Keratinocyte (primary cell): ENCODE data around the gene SLC34A1. TPM values are rescaled to one million over a fixed set of nuclear protein-coding genes. Genes with fewer than 3 reads are reported as not detected.

Source experiments
- DNase-seq: peaks from one replicate; pipeline ENCODE4 v3.0.0-alpha.2; 2011; ENCODE audit warnings: low read depth, missing footprints, low spot score
- FAIRE-seq: peaks from 2 replicates; lab custom pipeline; 2011; peaks lifted over from hg19 to GRCh38; lab: Jason Lieb, UNC
- H2AFZ ChIP-seq: 2 replicates; pipeline ENCODE4 v1.6.0; 2012; ENCODE audit warnings: low read length, control low read depth, inconsistent platforms; ENCODE audit not compliant: control insufficient read depth
- H3K27ac ChIP-seq: 2 replicates; pipeline ENCODE4 v1.5.1; 2011; ENCODE audit warnings: low read length; ENCODE audit not compliant: control insufficient read depth, insufficient read depth
- H3K27me3 ChIP-seq: 3 replicates; pipeline ENCODE4 v1.6.0; 2011; ENCODE audit warnings: low read length; ENCODE audit not compliant: control insufficient read depth, insufficient read depth; ENCODE audit errors: extremely low read depth
- H3K36me3 ChIP-seq, 2 experiments: 2 replicates in 1 of 2; 3 replicates in 1 of 2; pipeline ENCODE4 v1.5.1; 2011; ENCODE audit warnings: low read length in 2 of 2, mild to moderate bottlenecking in 1 of 2; ENCODE audit not compliant: control insufficient read depth in 2 of 2, insufficient read depth in 2 of 2; ENCODE audit errors: extremely low read depth in 1 of 2
- H3K4me1 ChIP-seq: 3 replicates; pipeline ENCODE4 v1.5.1; 2011; ENCODE audit warnings: low read length; ENCODE audit not compliant: control insufficient read depth, insufficient read depth; ENCODE audit errors: extremely low read depth
- H3K4me2 ChIP-seq: 3 replicates; pipeline ENCODE4 v1.6.0; 2011; ENCODE audit warnings: low read depth, low read length; ENCODE audit not compliant: control insufficient read depth, insufficient read depth; ENCODE audit errors: extremely low read depth
- H3K4me3 ChIP-seq, 3 experiments: fragments of 200-600 bp in 1 of 3; sonication (generic) in 1 of 3; 2 replicates in 2 of 3; 3 replicates in 1 of 3; pipeline ENCODE4 v1.5.1; 2011 to 2016; ENCODE audit warnings: low read length in 3 of 3, mild to moderate bottlenecking in 3 of 3, control low read depth in 2 of 3, inconsistent platforms in 1 of 3, low read depth in 1 of 3, mixed read lengths in 1 of 3, mixed run types in 1 of 3, moderate library complexity in 1 of 3; ENCODE audit not compliant: control insufficient read depth in 2 of 3, insufficient read depth in 2 of 3; ENCODE audit errors: extremely low read depth in 1 of 3
- H3K79me2 ChIP-seq: 2 replicates; pipeline ENCODE4 v1.6.0; 2012; ENCODE audit warnings: low read length; ENCODE audit not compliant: control insufficient read depth, insufficient read depth
- H3K9ac ChIP-seq: 3 replicates; pipeline ENCODE4 v1.6.0; 2011; ENCODE audit warnings: low read length; ENCODE audit not compliant: control insufficient read depth, insufficient read depth; ENCODE audit errors: extremely low read depth
- H3K9me1 ChIP-seq: 3 replicates; pipeline ENCODE4 v1.6.0; 2011; ENCODE audit warnings: low read length; ENCODE audit not compliant: control insufficient read depth, insufficient read depth; ENCODE audit errors: extremely low read depth
- H3K9me3 ChIP-seq: 2 replicates; pipeline ENCODE4 v1.5.1; 2012; ENCODE audit warnings: low read depth, low read length; ENCODE audit not compliant: control insufficient read depth
- H4K20me1 ChIP-seq: 3 replicates; pipeline ENCODE4 v1.6.0; 2011; ENCODE audit warnings: low read length; ENCODE audit not compliant: control insufficient read depth, insufficient read depth; ENCODE audit errors: extremely low read depth
- EZH2 ChIP-seq: IDR thresholded peaks from one replicate; pipeline ENCODE4 v1.6.1; 2012; ENCODE audit warnings: inconsistent platforms, mild to moderate bottlenecking, low read length, moderate library complexity
- dilution Hi-C: fragments of 300-500 bp; cut with MboI; formaldehyde crosslinking; loops from one replicate; pipeline ENCODE4 v1.7.0; 2020; ENCODE audit warnings: low sequenced_read_pairs; ENCODE audit not compliant: extremely low pct_ligation_motif_present
- polyA plus RNA-seq, 5 experiments: library from polyadenylated mRNA; depleted of rRNA in 3 of 5; stranded (reverse) in 3 of 5; stranded (forward) in 1 of 5; unstranded in 1 of 5; fragments of >200 nt; gene quantifications; 1 replicate in 1 of 5; 2 replicates in 3 of 5; 3 replicates in 1 of 5; pipeline versions ENCODE4 v1.2.1 to v1.2.3, GENCODE V29; 2011 to 2012; ENCODE audit warnings: missing spikeins in 2 of 5, low read depth in 1 of 5, low replicate concordance in 1 of 5
- TF ChIP-seq, protein P1 (sequence below), 3 experiments: IDR thresholded peaks in 1 of 3; conservative IDR thresholded peaks in 1 of 3; optimal IDR thresholded peaks in 1 of 3; 2 replicates in 2 of 3; 3 replicates in 1 of 3; pipeline versions ENCODE3 to v1.5.1; 2011; ENCODE audit warnings: low read length in 3 of 3, mild to moderate bottlenecking in 3 of 3, moderate library complexity in 2 of 3, control low read depth in 1 of 3, inconsistent platforms in 1 of 3; ENCODE audit not compliant: insufficient read depth in 2 of 3; ENCODE audit errors: extremely low read depth in 1 of 3

Gene SLC34A1
- polyA plus RNA-seq, 1 donor (not counting 4 experiments of a cell fraction or from before 2014, with no cell fraction given) = 0.07 TPM

DNA sequence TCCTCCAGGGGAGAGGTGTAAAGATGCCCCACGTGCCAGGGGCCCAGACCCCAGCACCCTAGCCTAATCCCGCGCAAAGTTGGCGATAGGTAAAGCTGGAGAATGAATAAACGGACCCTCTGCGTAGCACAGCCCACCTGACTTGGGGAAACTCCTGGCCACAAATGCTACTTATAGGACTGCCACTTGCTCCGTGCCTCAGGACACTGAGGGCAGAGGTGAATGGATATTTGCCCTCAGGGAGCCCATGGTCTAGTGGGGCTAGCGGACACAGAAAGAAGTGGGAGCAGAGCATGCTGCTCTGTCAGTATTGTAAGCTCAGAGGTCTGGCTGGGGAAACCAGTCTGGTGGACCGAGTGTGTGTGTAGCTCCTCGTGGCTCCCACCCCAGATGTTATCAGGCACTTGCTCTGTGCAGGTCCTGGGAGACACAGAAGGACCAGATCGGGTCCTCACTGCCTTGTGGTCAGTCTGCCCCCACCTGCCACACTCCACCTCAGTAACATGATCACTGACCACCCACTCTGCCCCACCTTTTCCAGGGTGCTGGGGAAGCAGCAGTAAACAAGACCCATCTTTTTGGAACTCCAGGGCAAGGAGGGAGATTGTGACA is 43.1 kb downstream of the SLC34A1 start:
- peak overlapping the region; percentile 86 for H3K27ac ChIP-seq
- no peaks in the 10 kb centered on the region for H3K27me3 ChIP-seq
- TF ChIP-seq, protein P1, sequence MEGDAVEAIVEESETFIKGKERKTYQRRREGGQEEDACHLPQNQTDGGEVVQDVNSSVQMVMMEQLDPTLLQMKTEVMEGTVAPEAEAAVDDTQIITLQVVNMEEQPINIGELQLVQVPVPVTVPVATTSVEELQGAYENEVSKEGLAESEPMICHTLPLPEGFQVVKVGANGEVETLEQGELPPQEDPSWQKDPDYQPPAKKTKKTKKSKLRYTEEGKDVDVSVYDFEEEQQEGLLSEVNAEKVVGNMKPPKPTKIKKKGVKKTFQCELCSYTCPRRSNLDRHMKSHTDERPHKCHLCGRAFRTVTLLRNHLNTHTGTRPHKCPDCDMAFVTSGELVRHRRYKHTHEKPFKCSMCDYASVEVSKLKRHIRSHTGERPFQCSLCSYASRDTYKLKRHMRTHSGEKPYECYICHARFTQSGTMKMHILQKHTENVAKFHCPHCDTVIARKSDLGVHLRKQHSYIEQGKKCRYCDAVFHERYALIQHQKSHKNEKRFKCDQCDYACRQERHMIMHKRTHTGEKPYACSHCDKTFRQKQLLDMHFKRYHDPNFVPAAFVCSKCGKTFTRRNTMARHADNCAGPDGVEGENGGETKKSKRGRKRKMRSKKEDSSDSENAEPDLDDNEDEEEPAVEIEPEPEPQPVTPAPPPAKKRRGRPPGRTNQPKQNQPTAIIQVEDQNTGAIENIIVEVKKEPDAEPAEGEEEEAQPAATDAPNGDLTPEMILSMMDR (optimal IDR thresholded peaks at IDR 0.05 in 1 of 3, IDR thresholded peaks at IDR 0.05 in 1 of 3, conservative IDR thresholded peaks at IDR 0.05 in 1 of 3; ENCODE audit: extremely low read depth in 1 of 3, insufficient read depth in 2 of 3, low read length in 3 of 3) = no peak
- no peak for TF ChIP-seq EZH2
- peaks cover 7 to 20% of the 10 kb centered on the region in 2 experiments for H3K36me3 ChIP-seq
- peaks cover 33% of the 10 kb centered on the region for H3K79me2 ChIP-seq
- dilution Hi-C loops = no loop called here
- peak overlapping the region; percentile 89 for H3K9ac ChIP-seq
- FAIRE-seq (no peak), DNase-seq (no peak)
- H3K4me3 ChIP-seq = peak overlapping the region; percentile 77 to 93 (median 86)
- peaks cover 56% of the 10 kb centered on the region for H3K4me1 ChIP-seq
- H3K9me3 ChIP-seq = no peaks in the 10 kb centered on the region
- no peaks in the 10 kb centered on the region for H3K9me1 ChIP-seq
- H4K20me1 ChIP-seq = no peaks in the 10 kb centered on the region
- no peak overlapping the region for H2AFZ ChIP-seq
- H3K4me2 ChIP-seq = peak overlapping the region; percentile 100

DNA sequence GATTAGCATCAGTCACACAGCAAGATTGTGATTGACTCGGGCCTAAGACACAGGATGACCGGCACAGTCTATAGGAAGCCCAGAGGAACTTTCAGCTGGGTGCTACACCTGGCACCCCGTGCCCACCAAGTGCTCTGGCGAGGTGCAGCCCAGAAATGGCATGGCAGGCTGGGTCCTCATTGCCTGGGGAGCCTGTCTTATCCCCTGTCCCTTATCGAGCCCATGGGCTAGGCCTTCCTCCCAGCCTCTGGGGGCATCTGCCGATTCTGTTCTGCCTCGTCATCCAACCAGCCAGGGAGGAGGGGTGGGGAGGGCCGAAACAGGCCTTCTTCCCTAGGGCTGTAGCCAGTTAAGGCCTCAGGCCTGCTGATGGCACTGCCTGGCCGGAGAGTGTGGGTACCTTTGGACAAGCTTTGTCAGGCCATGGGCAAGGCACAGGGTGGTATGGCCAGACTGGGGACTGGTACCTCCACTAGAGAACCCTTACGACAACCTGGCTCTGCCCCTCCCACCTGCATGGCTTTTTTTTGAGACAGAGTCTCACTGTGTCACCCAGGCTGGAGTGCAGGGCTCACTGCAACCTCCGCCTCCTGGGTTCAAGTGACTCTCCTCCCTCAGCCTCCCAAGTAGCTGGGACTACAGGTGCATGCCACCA is 43.8 kb downstream of the SLC34A1 start:
- Histone ChIP-seq H3K4me1 (peaks cover 61% of the 10 kb centered on the region), H3K27ac (peak overlapping the region; percentile 86), H3K27me3 (no peaks in the 10 kb centered on the region), H3K4me2 (peak overlapping the region; percentile 100), H4K20me1 (no peaks in the 10 kb centered on the region), H2AFZ (no peak overlapping the region), H3K4me3 (peak overlapping the region; percentile 77 to 93 (median 86)), H3K9me1 (no peaks in the 10 kb centered on the region), H3K9ac (peak overlapping the region; percentile 89), H3K79me2 (peaks cover 33% of the 10 kb centered on the region), H3K9me3 (no peaks in the 10 kb centered on the region), H3K36me3 (peaks cover 13 to 26% of the 10 kb centered on the region in 2 experiments)
- DNase-seq (no peak), FAIRE-seq (no peak)
- dilution Hi-C loops = no loop called here
- TF ChIP-seq, protein P1 (optimal IDR thresholded peaks at IDR 0.05 in 1 of 3, IDR thresholded peaks at IDR 0.05 in 1 of 3, conservative IDR thresholded peaks at IDR 0.05 in 1 of 3; ENCODE audit: extremely low read depth in 1 of 3, insufficient read depth in 2 of 3, low read length in 3 of 3) = no peak
- no peak for TF ChIP-seq EZH2
